ENCODE results near the gene TGFB1I1.
A peak's percentile ranks its signal among the peaks of the same experiment; 100 is the strongest.
"Not testable (repeated sequence)": the region's sequence is repeated elsewhere in the genome, so short reads cannot be mapped to it uniquely, and the experiment has no call there.

TGFB1I1 gene

DNA sequence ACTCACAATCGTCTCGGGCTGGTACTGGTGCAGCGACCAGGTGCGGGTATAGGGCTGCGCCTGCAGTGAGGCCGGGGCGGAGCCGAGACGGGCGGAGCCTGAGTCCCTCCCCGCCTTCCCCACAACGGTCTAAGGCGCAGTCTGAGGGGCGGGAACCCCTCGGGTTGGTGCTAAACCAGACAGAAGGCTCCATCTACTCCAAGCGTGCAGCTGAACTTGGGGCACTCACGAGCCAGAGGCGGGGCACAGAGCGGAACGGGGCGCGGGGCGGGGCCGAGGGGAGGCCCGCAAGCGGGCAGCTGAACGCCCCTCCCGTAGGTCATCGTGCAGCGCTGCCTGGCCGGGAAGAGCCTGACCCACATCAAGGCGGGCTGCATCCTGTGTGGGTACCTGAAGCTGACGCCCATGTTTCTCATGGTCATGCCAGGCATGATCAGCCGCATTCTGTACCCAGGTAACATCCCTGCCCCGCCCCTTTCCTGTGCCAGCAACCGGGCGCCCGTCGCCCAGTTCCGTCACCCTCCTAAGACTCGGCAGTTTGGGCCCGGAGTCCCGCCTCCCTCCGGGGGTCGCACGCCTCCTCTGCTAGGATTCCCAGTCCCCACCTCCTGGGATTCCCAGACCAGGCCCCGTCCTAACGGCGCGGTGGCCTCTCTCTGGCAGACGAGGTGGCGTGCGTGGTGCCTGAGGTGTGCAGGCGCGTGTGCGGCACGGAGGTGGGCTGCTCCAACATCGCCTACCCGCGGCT lies 15.9 kb downstream of the TGFB1I1 start:
- no peak for DNase-seq (ENCODE audit: low read depth)

DNA sequence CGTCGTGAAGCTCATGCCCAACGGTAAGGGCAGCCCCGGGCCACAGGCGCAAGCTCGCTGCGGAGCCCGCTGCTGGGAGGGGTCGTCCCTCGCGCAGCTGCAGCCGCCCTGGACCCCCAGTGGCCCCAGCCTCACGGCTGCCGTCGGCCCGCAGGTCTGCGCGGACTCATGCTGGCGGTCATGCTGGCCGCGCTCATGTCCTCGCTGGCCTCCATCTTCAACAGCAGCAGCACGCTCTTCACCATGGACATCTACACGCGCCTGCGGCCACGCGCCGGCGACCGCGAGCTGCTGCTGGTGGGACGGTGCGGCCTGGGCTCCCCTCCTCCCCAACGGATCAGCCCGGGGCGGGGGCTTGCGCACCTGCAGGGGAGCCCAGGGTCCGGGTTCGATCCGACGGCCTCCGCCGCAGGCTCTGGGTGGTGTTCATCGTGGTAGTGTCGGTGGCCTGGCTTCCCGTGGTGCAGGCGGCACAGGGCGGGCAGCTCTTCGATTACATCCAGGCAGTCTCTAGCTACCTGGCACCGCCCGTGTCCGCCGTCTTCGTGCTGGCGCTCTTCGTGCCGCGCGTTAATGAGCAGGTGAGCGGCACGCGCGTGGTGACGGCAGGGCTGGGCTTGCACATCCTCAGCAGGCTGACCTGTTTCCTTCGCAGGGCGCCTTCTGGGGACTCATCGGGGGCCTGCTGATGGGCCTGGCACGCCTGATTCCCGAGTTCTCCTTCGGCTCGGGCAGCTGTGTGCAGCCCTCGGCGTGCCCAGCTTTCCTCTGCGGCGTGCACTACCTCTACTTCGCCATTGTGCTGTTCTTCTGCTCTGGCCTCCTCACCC lies 16.7 kb downstream of the TGFB1I1 start:
- no peak for DNase-seq (ENCODE audit: low read depth)

DNA sequence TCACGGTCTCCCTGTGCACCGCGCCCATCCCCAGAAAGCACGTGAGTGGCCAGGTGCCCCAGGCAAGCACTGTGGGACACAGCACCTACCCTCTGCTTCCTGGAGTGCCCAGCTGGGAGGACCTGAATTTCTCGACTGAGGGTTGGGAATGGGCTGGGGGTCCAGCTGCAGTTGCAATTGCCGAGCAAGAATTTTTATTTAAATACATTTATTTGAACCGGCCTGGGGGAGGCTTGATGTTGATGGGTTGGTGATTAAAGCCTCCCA lies 17.3 kb downstream of the TGFB1I1 start:
- no peak for DNase-seq (ENCODE audit: low read depth)

DNA sequence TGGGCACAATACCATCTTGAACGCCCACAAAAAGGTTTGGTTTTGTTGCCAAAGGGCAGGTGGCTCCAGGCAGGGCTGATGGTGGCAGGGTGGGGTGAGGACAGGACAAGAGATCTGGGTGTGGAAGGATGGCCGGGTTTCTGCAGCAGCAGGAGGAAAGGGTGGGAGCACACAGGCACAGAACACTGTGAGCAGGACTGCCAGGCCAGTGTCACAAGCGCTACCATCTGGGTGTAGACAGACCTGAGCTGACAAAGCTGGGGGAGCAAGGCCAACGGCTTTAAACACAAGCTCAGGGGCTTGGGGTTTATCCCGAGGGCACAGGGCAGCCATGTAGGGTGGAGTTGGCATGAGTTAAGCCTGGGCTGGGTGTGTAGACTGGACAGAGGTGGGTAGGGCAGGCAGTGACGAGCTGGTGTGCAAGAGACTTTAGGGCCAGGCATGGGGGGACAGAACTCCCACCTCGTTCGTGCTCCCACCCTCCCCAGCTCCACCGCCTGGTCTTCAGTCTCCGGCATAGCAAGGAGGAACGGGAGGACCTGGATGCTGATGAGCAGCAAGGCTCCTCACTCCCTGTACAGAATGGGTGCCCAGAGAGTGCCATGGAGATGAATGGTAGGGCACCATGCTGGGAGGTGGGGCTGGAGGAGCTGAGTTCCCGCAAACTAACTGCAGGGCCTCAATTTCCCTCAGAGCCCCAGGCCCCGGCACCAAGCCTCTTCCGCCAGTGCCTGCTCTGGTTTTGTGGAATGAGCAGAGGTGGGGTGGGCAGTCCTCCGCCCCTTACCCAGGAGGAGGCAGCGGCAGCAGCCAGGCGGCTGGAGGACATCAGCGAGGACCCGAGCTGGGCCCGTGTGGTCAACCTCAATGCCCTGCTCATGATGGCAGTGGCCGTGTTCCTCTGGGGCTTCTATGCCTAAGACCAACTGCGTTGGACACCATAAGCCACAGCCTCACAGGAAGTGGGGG lies 17.9 kb downstream of the TGFB1I1 start:
- no peak for DNase-seq (ENCODE audit: low read depth)

DNA sequence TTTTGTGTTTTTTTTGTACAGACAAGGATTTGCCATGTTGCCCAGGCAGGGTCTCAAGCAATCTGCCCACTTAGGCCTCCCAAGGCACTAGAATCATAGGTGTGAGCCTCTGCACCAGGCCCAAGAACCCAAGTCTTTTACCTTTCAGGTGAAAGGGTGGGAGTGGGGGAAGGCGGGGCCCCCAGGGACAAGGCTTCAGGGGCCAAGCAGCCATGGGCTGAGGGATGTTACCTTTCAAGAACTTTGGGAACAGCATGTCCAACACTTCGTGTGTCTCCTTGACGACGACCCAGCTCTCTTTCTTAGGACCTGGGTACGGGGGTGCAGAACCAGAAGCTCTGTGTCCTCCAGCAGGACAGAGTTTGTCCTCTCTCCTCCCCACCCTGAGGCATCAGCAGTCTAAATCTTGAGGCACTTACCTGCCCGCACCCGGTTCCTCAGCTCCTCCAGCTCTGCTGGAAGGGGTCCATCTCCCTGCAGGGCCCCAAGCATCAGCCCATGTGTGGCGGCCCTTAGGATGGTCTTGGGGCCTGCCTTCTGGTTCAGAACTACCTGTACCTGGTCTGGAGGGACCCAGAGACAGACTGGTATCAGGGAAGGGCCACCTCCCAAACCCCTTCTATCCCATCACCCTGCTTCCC lies 19.9 kb downstream of the TGFB1I1 start:
- no peak for DNase-seq (ENCODE audit: low read depth)

DNA sequence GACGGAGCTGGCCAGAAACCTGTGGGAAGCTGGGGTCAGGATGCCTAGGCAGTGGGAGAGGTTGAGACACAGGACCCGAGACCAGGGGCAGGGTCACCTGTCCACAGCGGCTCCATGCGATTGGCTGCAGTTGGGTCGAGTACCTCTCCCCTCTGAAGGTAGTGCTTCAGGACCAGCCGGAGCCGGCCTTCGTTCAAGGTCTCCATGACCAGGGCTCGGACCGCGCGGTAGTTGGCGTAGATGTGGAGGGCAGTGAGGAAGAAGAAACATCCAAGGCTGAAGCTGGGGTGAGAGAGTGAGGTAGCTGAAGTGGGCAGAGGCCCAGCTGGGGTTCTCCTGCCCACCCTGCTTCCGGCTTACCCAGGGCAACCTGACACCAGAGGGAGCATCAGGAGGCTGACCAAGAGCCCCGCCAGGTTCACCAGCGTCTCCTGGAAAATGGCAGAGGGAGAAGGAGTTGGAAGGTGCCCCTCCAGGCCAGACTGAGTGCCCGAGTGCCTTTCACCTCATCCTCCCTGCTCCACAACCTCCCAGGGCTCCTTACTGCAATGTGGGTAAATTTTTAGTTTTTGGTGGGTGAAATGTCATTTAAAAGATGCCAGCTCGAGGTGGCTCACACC lies 21.7 kb downstream of the TGFB1I1 start:
- no peak for DNase-seq (ENCODE audit: low read depth)

DNA sequence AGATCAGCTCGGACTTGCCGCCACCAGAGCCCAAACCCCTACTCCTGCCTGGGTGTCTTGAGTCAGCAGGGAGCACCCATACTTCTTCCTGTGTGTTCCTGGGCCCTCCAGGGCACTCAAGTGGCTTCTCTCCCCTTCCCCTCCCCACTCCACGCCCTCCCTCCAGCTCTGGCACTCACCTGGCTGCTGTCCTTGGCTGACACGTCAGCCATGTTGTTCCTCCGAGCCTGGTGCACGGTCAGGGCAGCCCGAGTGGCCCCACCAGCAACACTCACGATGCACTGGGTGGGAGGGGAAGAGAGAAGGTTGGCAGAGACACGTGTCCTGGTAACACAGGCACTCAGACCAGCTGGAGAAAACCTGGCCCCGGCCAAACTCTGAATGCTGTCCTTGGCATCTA lies 24.7 kb downstream of the TGFB1I1 start:
- DNase-seq (ENCODE audit: low read depth): no peak

DNA sequence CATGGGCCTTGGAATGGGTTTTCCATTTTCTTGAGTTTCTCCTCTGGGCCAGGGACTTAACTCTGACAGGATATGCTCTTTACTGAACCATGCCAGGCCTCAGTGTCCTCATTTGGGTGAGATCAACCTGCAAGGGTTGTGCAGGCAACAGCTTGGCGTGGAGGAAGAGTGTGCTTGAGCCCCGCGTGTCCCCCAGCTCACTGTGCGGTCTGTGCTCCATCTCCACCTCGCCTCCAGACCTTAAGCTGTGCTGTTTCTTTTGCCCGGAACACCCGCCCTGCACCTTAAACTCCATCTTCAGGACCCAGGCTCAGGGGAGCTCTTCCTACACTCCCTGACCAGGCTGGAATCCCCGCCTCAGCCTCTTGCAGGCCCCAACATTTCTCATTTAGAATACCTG lies 26.5 kb downstream of the TGFB1I1 start:
- DNase-seq (ENCODE audit: low read depth): no peak

DNA sequence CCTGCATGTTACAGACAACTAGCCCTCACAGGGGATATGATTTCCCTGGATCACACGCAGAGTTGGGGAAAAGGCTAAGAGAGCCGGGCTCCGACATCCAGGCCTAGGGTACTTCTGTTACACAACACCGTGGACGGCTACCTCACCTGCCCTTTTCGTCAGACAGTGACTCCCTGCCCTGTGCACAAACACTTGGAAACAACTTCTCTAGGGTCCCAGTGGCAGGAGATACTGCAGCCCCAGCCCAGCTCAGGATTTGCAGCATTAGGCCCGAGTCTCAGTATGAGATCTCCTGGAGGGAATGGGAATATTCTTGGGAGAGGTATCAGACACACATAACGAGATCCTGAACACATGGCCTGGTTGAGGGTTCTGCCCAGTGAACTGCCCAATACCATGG lies 28.0 kb downstream of the TGFB1I1 start:
- no peak for DNase-seq (ENCODE audit: low read depth)

DNA sequence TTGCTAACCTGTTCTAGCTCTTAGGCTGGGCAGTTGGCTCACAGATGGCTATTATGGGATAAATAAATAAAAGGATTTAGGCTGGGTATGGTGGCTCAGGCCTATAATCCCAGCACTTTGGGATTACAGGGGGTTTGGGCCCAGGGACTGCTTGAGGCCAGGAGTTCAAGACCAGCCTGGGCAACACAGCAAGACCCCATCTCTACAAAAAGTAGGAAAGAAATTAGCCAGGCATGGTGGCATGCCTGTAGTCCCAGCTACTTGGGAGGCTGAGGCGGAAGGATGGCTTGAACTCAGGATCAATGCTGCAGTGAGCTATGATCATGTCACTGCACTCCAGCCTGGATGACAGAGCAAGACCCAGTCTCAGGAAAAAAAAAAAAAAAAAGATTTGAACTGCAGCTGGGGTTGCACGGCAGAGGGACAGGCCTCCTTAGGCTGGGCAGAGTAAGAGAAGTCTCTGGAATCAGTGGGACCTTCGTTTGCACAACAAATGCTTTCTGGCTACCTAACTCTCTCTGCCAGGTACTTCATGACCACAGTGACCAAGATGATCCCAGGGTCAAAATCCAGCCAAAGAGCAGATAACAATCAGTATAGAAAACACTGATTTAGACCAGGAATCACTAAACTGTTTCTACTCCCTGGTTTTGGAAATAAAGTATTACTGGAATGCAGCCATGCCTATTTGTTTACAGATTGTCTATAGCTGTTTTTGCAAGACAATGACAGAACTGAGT lies 29.4 kb downstream of the TGFB1I1 start:
- DNase-seq (ENCODE audit: low read depth): no peak

DNA sequence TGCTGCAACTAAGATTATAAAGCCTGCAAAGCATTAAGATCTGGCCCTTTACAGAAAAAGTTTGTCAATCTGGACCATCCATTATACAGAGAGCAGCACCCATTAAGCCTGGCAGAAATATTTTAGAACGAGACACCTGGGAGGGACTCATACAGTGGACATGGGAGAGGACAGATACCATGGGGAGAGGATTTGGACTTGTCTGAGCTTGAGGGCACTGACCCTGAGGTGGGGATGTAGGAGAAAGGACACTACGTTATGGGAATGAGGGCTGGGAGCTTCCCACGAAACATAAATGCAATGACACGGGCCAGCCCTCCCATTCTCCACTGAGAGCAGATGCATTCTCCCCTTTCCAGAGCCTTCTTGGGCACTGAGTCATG lies 30.0 kb downstream of the TGFB1I1 start:
- DNase-seq (ENCODE audit: low read depth): no peak

DNA sequence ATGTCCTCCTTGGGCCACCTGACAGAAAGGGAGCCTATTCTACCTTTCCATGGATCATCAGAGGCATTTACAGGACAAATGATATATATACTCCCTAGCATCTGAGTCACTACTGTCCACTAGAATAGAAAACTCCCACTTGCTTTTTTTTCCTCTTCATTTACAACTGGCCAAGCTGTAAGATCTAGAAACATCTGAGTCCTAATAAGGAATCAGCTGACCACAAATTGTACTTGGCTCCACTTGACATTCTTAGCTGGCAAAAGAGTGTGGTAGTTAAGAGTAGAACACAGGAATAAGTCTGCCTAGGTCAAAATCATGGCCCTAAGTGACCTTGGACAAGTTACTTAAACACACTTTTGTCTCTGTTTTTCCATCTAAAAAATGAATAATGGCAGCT lies 31.0 kb downstream of the TGFB1I1 start:
- peak; percentile 31 for DNase-seq (ENCODE audit: low read depth)

DNA sequence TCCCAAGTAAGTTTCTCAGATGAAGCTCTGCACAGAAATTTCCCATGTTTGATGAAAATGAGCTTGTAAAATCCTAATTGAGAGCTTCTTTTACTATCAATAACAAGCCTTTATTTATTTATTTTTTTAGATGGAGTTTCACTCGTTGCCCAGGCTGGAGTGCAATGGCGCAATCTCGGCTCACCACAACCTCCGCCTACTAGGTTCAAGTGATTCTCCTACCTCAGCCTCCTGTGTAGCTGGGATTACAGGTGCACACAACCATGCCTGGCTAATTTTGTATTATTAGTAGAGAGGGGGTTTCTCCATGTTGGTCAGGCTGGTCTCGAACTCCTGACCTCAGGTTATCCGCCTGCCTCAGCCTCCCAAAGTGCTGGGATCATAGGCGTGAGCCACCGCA lies 31.6 kb downstream of the TGFB1I1 start:
- not testable (repeated sequence) for DNase-seq (ENCODE audit: low read depth)

DNA sequence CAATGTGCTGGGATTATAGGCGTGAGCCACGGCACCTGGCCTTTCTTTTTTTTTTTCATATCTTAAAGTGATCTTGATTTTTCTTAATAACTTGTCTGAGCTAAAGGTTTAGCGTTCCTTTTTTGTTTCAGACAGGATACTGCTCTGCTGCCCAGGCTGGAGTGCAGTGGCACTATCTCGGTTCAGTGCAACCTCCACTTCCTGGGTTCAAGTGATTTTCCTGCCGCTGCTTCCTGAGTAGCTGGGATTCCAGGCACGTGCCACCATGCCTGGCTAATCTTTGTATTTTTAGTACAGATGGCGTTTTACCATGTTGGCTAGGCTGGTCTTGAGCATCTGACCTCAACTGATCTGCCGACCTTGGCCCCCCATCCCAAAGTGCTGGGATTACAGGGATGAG lies 32.2 kb downstream of the TGFB1I1 start:
- no peak for DNase-seq (ENCODE audit: low read depth)

DNA sequence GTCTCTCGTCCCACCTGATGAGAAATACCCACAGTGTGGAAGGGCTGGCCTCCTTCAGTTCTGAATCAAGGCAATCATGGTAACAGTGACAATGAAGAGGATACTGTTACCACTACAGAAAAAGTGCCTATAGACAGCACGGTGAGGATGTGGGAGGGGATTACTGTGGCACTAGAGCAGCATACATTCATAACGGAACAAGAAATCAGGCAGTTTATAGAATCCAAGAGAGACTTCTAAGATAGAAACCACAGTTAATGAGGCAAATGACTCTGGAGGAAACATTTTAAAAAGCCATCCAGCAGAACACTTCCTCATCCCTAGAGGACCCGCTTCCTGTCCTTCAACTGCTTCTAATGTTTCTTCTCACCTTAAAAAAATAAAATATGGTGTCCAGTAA lies 33.5 kb downstream of the TGFB1I1 start:
- no peak for DNase-seq (ENCODE audit: low read depth)

DNA sequence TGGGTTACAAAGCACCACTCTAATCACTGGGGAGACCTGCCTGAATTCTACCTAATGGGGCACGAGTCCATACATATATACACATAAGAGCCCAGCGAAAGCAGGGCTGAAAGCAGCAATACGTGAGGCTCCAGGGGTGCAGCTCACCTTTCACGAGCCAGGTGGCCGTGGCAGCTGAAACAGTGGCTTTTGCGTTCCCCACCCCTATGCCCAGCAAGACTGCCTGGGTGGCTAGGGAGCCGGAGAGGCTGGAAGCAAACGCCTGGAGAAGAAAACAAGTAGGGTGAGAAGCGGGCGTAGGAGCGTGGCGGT lies 35.6 kb downstream of the TGFB1I1 start:
- no peak for DNase-seq (ENCODE audit: low read depth)

DNA sequence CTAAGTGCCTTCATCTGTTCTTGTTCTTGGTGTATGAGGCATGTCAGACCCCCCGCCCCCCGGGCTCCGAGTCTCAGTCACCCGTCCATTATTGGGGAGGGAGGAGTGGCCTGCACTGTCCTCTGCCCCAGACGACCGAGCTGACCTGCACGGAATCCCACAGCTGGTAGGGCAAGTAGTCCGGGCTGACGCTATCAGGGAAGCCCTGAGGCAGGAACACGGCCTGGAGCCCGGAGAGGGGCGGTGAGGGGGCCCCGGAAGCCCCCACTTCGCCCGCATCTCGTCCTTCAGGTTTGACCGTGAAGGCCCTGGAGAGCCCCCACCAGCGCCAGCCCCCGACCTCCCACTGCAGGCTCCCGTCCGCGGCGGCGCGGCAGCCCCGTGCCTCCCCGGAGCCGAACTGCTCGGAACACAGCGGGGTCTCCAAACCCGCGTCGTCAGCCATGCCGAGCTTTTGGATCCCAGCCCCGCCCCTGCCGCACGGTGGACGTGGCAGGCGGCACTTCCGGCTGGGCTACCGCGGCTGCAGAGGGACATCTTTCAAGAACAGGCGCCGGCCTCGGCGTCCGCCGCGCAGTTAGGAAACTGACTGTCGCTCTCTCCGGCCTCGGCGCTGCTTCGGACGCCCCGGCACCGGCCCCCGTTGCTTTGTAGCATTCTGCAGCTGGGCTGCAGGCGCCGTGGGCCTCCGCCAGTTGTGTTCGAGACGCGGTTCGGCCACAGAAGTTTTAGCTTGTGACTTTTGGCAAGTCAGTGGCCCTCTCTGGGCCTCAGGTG lies 36.2 kb downstream of the TGFB1I1 start, which contains the start of gene RUSF1:
Gene RUSF1 (minus strand): TSS at position 463 of the 777 bp plus-strand sequence. CDS start 18 bp downstream, at position 445.
- DNase-seq (ENCODE audit: low read depth): peak; percentile 31

DNA sequence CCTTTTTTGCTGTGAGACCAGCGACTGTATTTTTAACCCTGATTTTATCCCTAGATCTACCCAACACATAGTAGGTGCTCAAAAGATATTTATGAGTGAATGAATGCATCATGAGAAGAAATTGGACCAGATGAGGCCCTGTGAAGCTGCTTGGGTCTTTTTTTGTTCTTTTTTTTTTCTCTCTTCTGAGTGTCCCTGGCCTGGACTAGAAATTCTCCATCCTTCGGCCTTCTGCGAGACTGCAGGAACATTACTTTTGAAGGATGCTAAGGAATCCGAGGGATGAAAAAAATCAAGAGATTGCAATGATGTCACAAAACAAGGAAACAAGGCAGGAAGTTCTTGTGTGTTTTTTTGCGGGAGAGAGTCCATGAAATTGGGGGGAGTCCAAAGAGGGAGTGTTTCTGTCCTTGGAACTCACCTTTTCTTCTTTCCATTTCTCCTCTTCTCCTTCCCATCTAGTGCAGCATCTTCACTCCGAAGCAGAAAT lies 36.8 kb downstream of the TGFB1I1 start:
- DNase-seq (ENCODE audit: low read depth): no peak

DNA sequence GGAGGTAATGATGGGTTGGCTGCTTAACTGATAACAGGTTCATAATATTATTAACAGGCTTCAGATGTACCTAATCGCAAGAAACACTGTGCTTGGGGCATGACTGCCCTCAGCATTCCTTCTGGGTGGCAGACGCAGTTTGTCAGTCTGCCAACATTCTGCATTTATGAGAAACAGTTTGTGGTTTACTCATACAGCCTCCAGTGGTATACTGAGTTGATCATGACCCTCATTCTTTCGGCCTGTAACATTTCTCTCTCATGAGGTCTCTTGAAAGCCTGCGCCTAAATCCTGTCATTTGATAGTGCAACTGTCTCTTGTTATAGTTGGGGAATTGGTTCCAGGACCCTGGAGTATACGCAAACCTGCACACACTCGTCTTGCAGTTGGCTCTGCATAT lies 41.2 kb downstream of the TGFB1I1 start:
- peak; percentile 20 for DNase-seq (ENCODE audit: low read depth)

DNA sequence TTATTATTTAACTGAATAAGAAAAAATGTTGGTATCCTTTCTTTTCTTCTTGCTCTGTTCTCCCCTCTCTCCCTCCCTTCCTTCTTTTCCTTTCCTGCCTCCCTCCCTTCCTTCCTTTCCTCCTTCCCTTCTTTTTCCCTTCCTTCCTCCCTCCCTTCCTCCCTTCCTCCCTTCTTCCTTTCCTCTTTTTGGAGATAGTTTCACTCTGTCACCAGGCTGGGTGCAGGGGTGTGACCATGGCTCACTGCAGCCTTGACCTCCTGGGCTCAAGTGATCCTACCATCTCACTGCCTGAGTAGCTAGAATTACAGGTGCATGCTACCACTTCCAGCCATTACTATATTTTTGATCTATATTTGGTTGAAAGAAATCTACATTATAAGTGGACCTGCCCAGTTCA lies 41.9 kb downstream of the TGFB1I1 start:
- no peak for DNase-seq (ENCODE audit: low read depth)
